A673 (cell line): ENCODE measurements around the gene NECAB2.

Experiments used
- CTCF ChIP-seq: fragments of 300-800, 200-600 bp; sonication (generic); conservative IDR thresholded peaks from 2 replicates; pipeline ENCODE4 v1.5.1; 2017; ENCODE audit warnings: low read depth, mild to moderate bottlenecking, antibody characterized with exemption, low read length, moderate library complexity, mixed read lengths
- EZH2 ChIP-seq: fragments of 200-600 bp; sonication (generic); IDR thresholded peaks from 2 replicates; pipeline ENCODE4 v1.6.1; 2017; ENCODE audit warnings: borderline replicate concordance, low read depth, mild to moderate bottlenecking, mixed read lengths, antibody characterized with exemption, low read length; ENCODE audit not compliant: poor library complexity, severe bottlenecking

- TF ChIP-seq EZH2 (no peak), CTCF (peak; percentile 47)
Measured at GRCh38 chr16:83953796-83954576, 14.1 kb upstream of the NECAB2 start.
